Stimulated activated CD8-positive, alpha-beta memory T cell treated with anti-CD3 and anti-CD28 coated beads, Interleukin-4, amount 100 ng/mL, for 1 hour (primary cell): ENCODE results near the gene KLHL20.

Source experiments
- DNase-seq, 2 donors: peaks; one replicate each; pipeline ENCODE4 v3.0.0-alpha.2; 2020; ENCODE audit warnings: low read depth in 2 of 2, low spot score in 1 of 2

KLHL20 gene

GRCh38 chr1:173832748-173833147 lies 118.0 kb downstream of the KLHL20 start:
- DNase-seq = no peak
